GM19035 (cell line): ENCODE measurements around the gene FOXM1.
"Not testable (repeated sequence)": the region's sequence is repeated elsewhere in the genome, so short reads cannot be mapped to it uniquely, and the experiment has no call there.

Experiments
- ATAC-seq: cut with Tn5 transposase; IDR thresholded peaks from one replicate; pipeline ENCODE4 v1.9.1; 2021; ENCODE audit not compliant: unreplicated experiment

The FOXM1 gene

GRCh38 chr12:2886768-2887450, 9.9 kb upstream of the FOXM1 start:
- ATAC-seq, result no peak

- ATAC-seq, result no peak
Observed at GRCh38 chr12:2884810-2885209, 7.8 kb upstream of the FOXM1 start.

GRCh38 chr12:2879853-2880252, 2.9 kb upstream of the FOXM1 start:
- ATAC-seq, result no peak

GRCh38 chr12:2877953-2878732, 1.2 kb upstream of the FOXM1 start:
- no peak for ATAC-seq

GRCh38 chr12:2876431-2877046, 435 bp downstream of the FOXM1 start:
- ATAC-seq, result peak; percentile 57

- not testable (repeated sequence) for ATAC-seq
Observed at GRCh38 chr12:2868986-2869632, 7.9 kb downstream of the FOXM1 start.

GRCh38 chr12:2864198-2864597, 12.8 kb downstream of the FOXM1 start:
- ATAC-seq, result no peak

- ATAC-seq, result not testable (repeated sequence)
Observed at GRCh38 chr12:2863402-2863801, 13.6 kb downstream of the FOXM1 start.

GRCh38 chr12:2862876-2863275, 14.1 kb downstream of the FOXM1 start:
- no peak for ATAC-seq

GRCh38 chr12:2860170-2860569, 16.8 kb downstream of the FOXM1 start:
- no peak for ATAC-seq

GRCh38 chr12:2858944-2859421, 18.0 kb downstream of the FOXM1 start:
- ATAC-seq, result no peak

GRCh38 chr12:2858334-2858733, 18.6 kb downstream of the FOXM1 start:
- ATAC-seq, result no peak

GRCh38 chr12:2857576-2857975, 19.4 kb downstream of the FOXM1 start:
- no peak for ATAC-seq

GRCh38 chr12:2857021-2857431, 19.9 kb downstream of the FOXM1 start, which contains the start of gene TEX52:
Gene TEX52 (minus strand): TSS chr12:2857039. CDS start chr12:2857026, 13 bp downstream.
- no peak for ATAC-seq

- no peak for ATAC-seq
Observed at GRCh38 chr12:2856051-2856450, 20.9 kb downstream of the FOXM1 start.

- ATAC-seq, result no peak
Observed at GRCh38 chr12:2855546-2855945, 21.4 kb downstream of the FOXM1 start.

- no peak for ATAC-seq
Observed at GRCh38 chr12:2854669-2855453, 22.1 kb downstream of the FOXM1 start.

- no peak for ATAC-seq
Observed at GRCh38 chr12:2853626-2854025, 23.3 kb downstream of the FOXM1 start.

GRCh38 chr12:2851931-2852330, 25.0 kb downstream of the FOXM1 start:
- ATAC-seq, result no peak

GRCh38 chr12:2845280-2845679, 31.7 kb downstream of the FOXM1 start:
- ATAC-seq, result no peak
